Gastrocnemius medialis (tissue), 4 donors: Measurements from ENCODE around the gene RARA.

Experiments used
- CTCF ChIP-seq, 5 experiments: fragments of 450-650 bp in 3 of 5; fragments of 200-600 bp in 2 of 5; sonication (generic) in 2 of 5; IDR thresholded peaks in 4 of 5; conservative IDR thresholded peaks in 1 of 5; 1 replicate in 4 of 5; 2 replicates in 1 of 5; pipeline ENCODE4 v1.5.1; 2016 to 2019; ENCODE audit warnings: antibody characterized with exemption in 5 of 5, mild to moderate bottlenecking in 3 of 5, moderate library complexity in 3 of 5
- POLR2A ChIP-seq, 2 donors: fragments of 450-650 bp; IDR thresholded peaks; one replicate each; pipeline ENCODE4 v1.6.1; 2017; ENCODE audit warnings: antibody characterized with exemption in 2 of 2, mild to moderate bottlenecking in 2 of 2, moderate library complexity in 2 of 2

GRCh38 chr17:40347319-40348135, 38.5 kb downstream of the RARA start:
- TF ChIP-seq POLR2A (IDR thresholded peaks at IDR 0.05) (no peak), CTCF (IDR thresholded peaks at IDR 0.05 in 4 of 5, conservative IDR thresholded peaks at IDR 0.05 in 1 of 5) (no peak)
